ENCODE measurements around the gene UCMA. TPM values are rescaled to one million over a fixed set of nuclear protein-coding genes. Genes with fewer than 3 reads are reported as not detected.
"Not testable (repeated sequence)": the region's sequence is repeated elsewhere in the genome, so short reads cannot be mapped to it uniquely, and the experiment has no call there.

The UCMA gene
- total RNA-seq, result not detected

- no peak for DNase-seq
- no peak within 1 kb of the TSS for H3K4me3 ChIP-seq
- 64 to 78% methylated on average over 5 to 10 of the region's 10 CpGs for WGBS, 2 donors (ENCODE audit: low coverage in 1 of 2)
Observed at GRCh38 chr10:13234172-13234571, at the start of gene UCMA. TSS of gene UCMA (minus strand) at chr10:13234374. CDS start at chr10:13234258, 116 bp downstream.

GRCh38 chr10:13282348-13282747, 48.2 kb upstream of the UCMA start:
- peaks cover 0 to 17% (median 4%) of the 10 kb centered on the region in 4 donors for H3K36me3 ChIP-seq
- H3K27ac ChIP-seq; in situ Hi-C loops (cut with MboI; ENCODE audit: low pct_ligation_motif_present in 1 of 4, low pct_unique_long_range_greater_than_20kb in 1 of 4, low sequenced_read_pairs in 3 of 4); H3K27me3 ChIP-seq; H3K4me3 ChIP-seq; H3K4me1 ChIP-seq; DNase-seq; intact Hi-C loops (cut with DNase I; ENCODE audit: low total_unique reads); H3K9me3 ChIP-seq: not testable (repeated sequence)
- 83 to 90% methylated on average over 2 to 6 of the region's 6 CpGs for WGBS, 2 donors (ENCODE audit: low coverage in 1 of 2)

More at GRCh38 chr10:13234172-13234571, at the start of gene UCMA:
- Histone ChIP-seq H3K4me1 (no peaks in the 10 kb centered on the region), H3K27me3 (peaks cover 7% of the 10 kb centered on the region), H3K36me3 (no peaks in the 10 kb centered on the region), H3K9me3 (no peaks in the 10 kb centered on the region), H3K27ac (no peak within 1 kb of the TSS)
- in situ Hi-C loops (cut with MboI; ENCODE audit: low pct_ligation_motif_present in 1 of 4, low pct_unique_long_range_greater_than_20kb in 1 of 4, low sequenced_read_pairs in 3 of 4), result no loop called here
- TF ChIP-seq EP300 (IDR thresholded peaks at IDR 0.05; ENCODE audit: low read depth) (no peak), POLR2AphosphoS5 (IDR thresholded peaks at IDR 0.05) (no peak), POLR2A (IDR thresholded peaks at IDR 0.05) (no peak)
- TF ChIP-seq, protein P1, sequence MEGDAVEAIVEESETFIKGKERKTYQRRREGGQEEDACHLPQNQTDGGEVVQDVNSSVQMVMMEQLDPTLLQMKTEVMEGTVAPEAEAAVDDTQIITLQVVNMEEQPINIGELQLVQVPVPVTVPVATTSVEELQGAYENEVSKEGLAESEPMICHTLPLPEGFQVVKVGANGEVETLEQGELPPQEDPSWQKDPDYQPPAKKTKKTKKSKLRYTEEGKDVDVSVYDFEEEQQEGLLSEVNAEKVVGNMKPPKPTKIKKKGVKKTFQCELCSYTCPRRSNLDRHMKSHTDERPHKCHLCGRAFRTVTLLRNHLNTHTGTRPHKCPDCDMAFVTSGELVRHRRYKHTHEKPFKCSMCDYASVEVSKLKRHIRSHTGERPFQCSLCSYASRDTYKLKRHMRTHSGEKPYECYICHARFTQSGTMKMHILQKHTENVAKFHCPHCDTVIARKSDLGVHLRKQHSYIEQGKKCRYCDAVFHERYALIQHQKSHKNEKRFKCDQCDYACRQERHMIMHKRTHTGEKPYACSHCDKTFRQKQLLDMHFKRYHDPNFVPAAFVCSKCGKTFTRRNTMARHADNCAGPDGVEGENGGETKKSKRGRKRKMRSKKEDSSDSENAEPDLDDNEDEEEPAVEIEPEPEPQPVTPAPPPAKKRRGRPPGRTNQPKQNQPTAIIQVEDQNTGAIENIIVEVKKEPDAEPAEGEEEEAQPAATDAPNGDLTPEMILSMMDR (IDR thresholded peaks at IDR 0.05), result no peak
- intact Hi-C loops (cut with DNase I; ENCODE audit: low total_unique reads), result no loop called here

GRCh38 chr10:13276749-13277365, 42.7 kb upstream of the UCMA start:
- Histone ChIP-seq H3K27me3 (no peaks in the 10 kb centered on the region), H3K27ac (no peak overlapping the region), H3K4me3 (no peak overlapping the region), H3K9me3 (no peaks in the 10 kb centered on the region), H3K36me3 (peaks cover 0 to 14% (median 4%) of the 10 kb centered on the region in 4 donors), H3K4me1 (peaks cover 0 to 13% (median 2%) of the 10 kb centered on the region in 4 donors)
- intact Hi-C loops (cut with DNase I; ENCODE audit: low total_unique reads) (no loop called here), in situ Hi-C loops (cut with MboI; ENCODE audit: low pct_ligation_motif_present in 1 of 4, low pct_unique_long_range_greater_than_20kb in 1 of 4, low sequenced_read_pairs in 3 of 4) (no loop called here)
- TF ChIP-seq POLR2AphosphoS5 (IDR thresholded peaks at IDR 0.05) (no peak), POLR2A (IDR thresholded peaks at IDR 0.05) (no peak), EP300 (IDR thresholded peaks at IDR 0.05; ENCODE audit: low read depth) (no peak)
- TF ChIP-seq, protein P1 (IDR thresholded peaks at IDR 0.05), result no peak
- DNase-seq, result no peak
- WGBS, 2 donors (ENCODE audit: low coverage in 1 of 2), result 57 to 69% methylated on average over 3 to 4 of the region's 4 CpGs

- DNase-seq; H3K9me3 ChIP-seq; in situ Hi-C loops (cut with MboI; ENCODE audit: low pct_ligation_motif_present in 1 of 4, low pct_unique_long_range_greater_than_20kb in 1 of 4, low sequenced_read_pairs in 3 of 4); H3K4me3 ChIP-seq; H3K27ac ChIP-seq; H3K27me3 ChIP-seq; H3K36me3 ChIP-seq; intact Hi-C loops (cut with DNase I; ENCODE audit: low total_unique reads): not testable (repeated sequence)
- peaks cover 0 to 20% (median 7%) of the 10 kb centered on the region in 4 donors for H3K4me1 ChIP-seq
- WGBS, 2 donors (ENCODE audit: low coverage in 1 of 2), result 99 to 100% methylated on average over 2 to 11 of the region's 11 CpGs
Observed at GRCh38 chr10:13276146-13276545, 42.0 kb upstream of the UCMA start.

DNA sequence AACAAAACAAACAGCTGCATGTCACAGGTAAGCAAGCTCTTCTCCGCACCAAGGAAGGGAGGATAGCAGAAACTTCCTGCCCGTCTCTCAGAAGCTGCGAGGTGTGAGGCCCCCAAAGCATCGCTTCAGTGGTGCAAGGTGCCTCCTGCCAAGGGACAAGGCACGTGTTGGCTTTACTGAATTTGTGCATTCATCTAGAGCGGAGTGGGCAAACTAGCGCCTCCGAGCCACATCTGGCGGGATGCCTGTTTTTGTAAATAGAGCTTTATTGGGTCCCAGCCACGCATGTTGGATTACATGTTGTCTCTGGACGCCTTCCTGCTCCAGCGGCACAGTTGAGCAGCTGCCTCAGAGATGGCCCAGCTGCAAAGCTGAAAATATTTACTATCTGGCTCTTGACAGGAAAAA, 38.0 kb upstream of the UCMA start:
- no peaks in the 10 kb centered on the region for H3K9me3 ChIP-seq
- intact Hi-C loops (cut with DNase I; ENCODE audit: low total_unique reads), result no loop called here
- no peaks in the 10 kb centered on the region for H3K36me3 ChIP-seq
- peak overlapping the region in 3 of 4 donors; percentile 65 to 71 (median 67) for H3K27ac ChIP-seq
- in situ Hi-C loops (cut with MboI; ENCODE audit: low pct_ligation_motif_present in 1 of 4, low pct_unique_long_range_greater_than_20kb in 1 of 4, low sequenced_read_pairs in 3 of 4), result no loop called here
- DNase-seq, result peak; percentile 12
- TF ChIP-seq POLR2AphosphoS5 (IDR thresholded peaks at IDR 0.05) (no peak), EP300 (IDR thresholded peaks at IDR 0.05; ENCODE audit: low read depth) (no peak), POLR2A (IDR thresholded peaks at IDR 0.05) (no peak)
- TF ChIP-seq, protein P1 (IDR thresholded peaks at IDR 0.05), result no peak
- no peak overlapping the region for H3K4me3 ChIP-seq
- peaks cover 0 to 28% (median 15%) of the 10 kb centered on the region in 4 donors for H3K4me1 ChIP-seq
- no peaks in the 10 kb centered on the region for H3K27me3 ChIP-seq
- WGBS, 2 donors (ENCODE audit: low coverage in 1 of 2), result 72% methylated on average over 12 of the region's 12 CpGs; no CpG with 5 or more reads in 1 of the 2 donors
